SK-N-MC (cell line): ENCODE results near the gene RALGPS1.

Experiments
- DNase-seq: peaks from one replicate; pipeline ENCODE4 v3.0.0-alpha.2; 2011; ENCODE audit warnings: low read depth, low spot score
- H3K27ac ChIP-seq: fragments of 200-600 bp; sonication (generic); 2 replicates; pipeline ENCODE4 v1.5.1; 2016; ENCODE audit warnings: mixed run types
- H3K36me3 ChIP-seq: fragments of 200-600 bp; sonication (generic); 2 replicates; pipeline ENCODE4 v1.6.1; 2017; ENCODE audit warnings: antibody characterized with exemption, low read length, mixed read lengths; ENCODE audit not compliant: insufficient read depth
- H3K4me3 ChIP-seq: fragments of 200-600 bp; sonication (generic); 2 replicates; pipeline ENCODE4 v1.5.1; 2016
- H3K9ac ChIP-seq: fragments of 200-600 bp; sonication (generic); 2 replicates; pipeline ENCODE4 v1.8.0; 2017; ENCODE audit warnings: mixed run types, mixed read lengths; ENCODE audit not compliant: insufficient read length
- H3K9me3 ChIP-seq: fragments of 200-600 bp; sonication (generic); 2 replicates; pipeline ENCODE4 v1.6.1; 2017; ENCODE audit warnings: low read depth, mild to moderate bottlenecking, antibody characterized with exemption, low read length, moderate library complexity, mixed read lengths
- EZH2 ChIP-seq: fragments of 200-600 bp; sonication (generic); IDR thresholded peaks from one replicate; pipeline ENCODE4 v1.6.1; 2017; ENCODE audit warnings: antibody characterized with exemption
- FOXP2 ChIP-seq: optimal IDR thresholded peaks from 2 replicates; pipeline ENCODE3; 2011; ENCODE audit warnings: mild to moderate bottlenecking, moderate library complexity; ENCODE audit not compliant: insufficient read depth; ENCODE audit errors: extremely low read length, control extremely low read depth
- POLR2AphosphoS5 ChIP-seq: IDR thresholded peaks from 2 replicates; pipeline ENCODE4 v1.6.1; 2012; ENCODE audit warnings: mild to moderate bottlenecking, low read depth, low read length, borderline replicate concordance

Gene RALGPS1

DNA sequence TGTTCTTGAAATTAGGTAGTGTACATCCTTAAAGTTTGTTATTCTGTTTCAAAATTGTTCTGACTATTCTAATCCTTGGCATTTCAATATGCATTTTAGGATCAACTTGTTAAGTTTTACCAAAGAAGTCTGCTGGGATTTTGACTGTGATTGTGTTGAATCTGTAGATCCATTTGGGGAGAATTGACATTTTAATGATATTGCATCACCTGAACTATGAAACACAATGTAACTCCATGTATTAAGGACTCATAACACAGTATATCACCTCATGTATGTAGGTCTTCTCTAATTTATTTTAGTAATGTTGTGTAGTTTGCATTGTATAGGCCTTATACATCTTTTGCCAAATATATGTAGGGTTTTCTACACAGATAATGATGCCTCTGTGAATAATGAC lies 77.8 kb downstream of the RALGPS1 start:
- no peak for DNase-seq

DNA sequence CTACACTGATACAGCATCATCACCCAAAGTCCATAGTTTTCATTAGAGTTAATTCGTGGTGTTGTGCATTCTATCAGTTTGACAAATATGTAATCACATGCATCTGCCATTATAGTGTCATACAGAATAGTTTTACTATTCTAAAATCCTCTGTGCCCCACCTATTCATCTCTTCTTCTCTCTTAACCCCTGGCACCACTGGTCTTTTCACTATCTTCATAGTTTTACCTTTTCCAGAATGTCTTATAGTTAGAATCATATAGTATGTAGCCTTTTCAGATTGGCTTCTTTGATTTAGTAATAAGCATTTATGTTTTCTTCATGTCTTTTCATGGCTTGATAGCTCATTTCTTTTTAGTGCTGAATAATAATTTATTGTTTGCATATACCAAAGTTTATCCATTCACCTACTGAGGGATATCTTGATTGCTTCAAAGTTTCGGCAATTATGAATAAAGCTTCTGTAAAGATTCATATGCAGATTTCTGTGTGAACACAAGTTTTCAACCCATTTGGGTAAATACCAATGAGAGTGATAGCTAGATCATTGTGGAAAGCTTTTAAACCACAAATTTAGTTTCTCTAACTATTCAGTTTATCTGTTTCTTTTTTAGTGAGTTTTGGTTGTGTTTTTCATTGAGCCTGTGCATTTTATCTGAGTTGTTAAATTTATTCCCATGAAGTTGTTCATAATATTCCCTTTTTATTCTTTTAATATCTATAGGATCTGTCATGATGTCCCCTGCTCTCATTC lies 84.9 kb downstream of the RALGPS1 start:
- no peak for DNase-seq
- Histone ChIP-seq H3K4me3 (no peak overlapping the region), H3K27ac (no peak overlapping the region), H3K9ac (no peak overlapping the region), H3K36me3 (no peaks in the 10 kb centered on the region), H3K9me3 (no peaks in the 10 kb centered on the region)
- no peak for TF ChIP-seq FOXP2

More for the DNA sequence above, 77.8 kb downstream of the RALGPS1 start:
- Histone ChIP-seq H3K9me3 (no peaks in the 10 kb centered on the region), H3K36me3 (no peaks in the 10 kb centered on the region), H3K27ac (no peak overlapping the region), H3K9ac (no peak overlapping the region), H3K4me3 (no peak overlapping the region)
- TF ChIP-seq POLR2AphosphoS5 (no peak), FOXP2 (no peak), EZH2 (no peak)

DNA sequence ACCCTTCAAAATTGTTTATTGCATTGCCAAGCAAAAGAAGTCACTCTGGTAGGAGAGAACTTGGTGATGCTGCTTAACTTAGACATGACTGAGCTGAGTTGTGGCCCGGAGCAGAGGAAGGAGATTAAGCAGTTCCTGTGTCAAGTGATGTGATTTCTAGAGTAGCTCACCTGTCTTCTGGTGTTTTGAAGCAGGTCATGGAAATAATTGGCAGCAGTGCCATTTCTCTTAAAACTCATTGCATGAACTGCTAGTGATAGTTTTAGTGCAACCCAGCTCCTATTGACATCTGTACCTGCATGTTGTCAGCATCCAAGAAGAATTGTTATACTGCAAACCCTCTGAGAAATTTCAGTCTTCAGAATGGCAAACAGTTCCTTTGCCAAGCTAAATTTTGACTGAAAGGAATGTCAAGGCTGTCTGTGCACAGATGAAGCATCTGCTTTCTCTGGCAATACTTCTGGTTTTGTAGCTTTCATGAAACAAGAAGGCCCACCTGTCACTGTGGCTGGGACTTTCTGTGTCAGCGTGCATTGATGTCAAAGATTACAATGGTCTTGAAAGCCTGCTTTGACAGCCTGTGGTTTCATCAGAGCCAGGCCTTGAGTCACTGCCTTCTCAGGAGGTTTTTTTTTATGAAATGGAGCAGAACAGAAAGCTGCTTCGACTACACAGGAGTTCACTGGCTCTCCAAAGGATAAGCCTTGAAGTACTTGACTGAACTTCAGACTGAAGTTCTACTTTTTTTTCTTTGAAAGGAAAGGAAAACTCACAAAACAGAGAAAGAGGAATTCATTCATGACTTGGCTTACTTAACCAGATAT lies 90.6 kb downstream of the RALGPS1 start:
- DNase-seq, result no peak
- H3K4me3 ChIP-seq, result no peak overlapping the region
- no peak overlapping the region for H3K27ac ChIP-seq
- no peaks in the 10 kb centered on the region for H3K36me3 ChIP-seq
- TF ChIP-seq EZH2 (no peak), POLR2AphosphoS5 (no peak), FOXP2 (no peak)
- no peak overlapping the region for H3K9ac ChIP-seq
- no peaks in the 10 kb centered on the region for H3K9me3 ChIP-seq

DNA sequence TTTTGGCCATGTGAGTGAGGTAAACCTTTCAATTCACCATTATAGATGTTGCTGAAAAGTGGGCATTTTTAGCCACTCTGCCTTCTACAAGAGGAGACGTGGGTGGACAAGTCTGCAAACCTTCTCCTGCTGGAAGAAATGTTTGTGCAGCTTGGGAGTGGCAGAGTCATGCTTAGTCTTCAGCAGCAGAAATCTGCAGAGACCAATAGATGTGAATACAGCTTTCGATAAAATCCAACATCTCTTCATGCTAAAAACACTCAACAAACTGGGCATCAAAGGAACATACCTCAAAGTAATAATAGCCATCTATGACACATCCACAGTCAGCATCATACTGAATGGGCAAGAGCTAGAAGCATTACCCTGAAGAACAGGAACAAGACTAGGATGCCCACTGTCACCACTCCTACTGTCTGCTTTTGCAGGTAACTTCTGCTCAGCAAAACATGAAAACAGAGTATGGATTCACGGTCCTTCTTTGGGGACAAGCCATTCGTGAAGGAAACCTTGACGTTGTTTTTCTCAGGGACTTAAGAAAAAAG lies 91.3 kb downstream of the RALGPS1 start:
- no peak overlapping the region for H3K27ac ChIP-seq
- H3K9ac ChIP-seq, result no peak overlapping the region
- TF ChIP-seq EZH2 (no peak), POLR2AphosphoS5 (no peak)

DNA sequence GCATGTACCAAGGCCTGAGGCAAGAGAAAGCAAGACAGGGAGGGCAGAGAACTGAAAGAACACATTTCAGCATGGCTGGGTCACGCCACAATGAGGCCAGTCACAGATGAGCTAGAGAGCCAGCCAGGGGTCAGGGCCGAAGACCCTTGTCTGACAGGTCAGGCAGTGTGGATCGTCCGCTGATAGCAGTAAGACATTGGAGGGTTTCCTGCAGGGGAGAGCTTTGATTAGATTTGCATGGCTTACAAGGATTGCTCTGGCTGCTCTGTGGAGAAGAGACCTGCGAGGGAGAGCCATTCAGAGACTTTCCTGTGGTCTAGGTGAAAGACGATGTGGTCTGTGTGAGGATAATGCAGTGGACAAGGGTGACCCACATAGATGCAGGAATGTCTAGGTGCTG lies 93.1 kb downstream of the RALGPS1 start:
- Histone ChIP-seq H3K9me3 (no peaks in the 10 kb centered on the region), H3K4me3 (no peak overlapping the region), H3K9ac (no peak overlapping the region), H3K36me3 (no peaks in the 10 kb centered on the region), H3K27ac (no peak overlapping the region)
- DNase-seq, result no peak
- TF ChIP-seq POLR2AphosphoS5 (no peak), EZH2 (no peak), FOXP2 (no peak)

More for the DNA sequence above, 91.3 kb downstream of the RALGPS1 start:
- H3K36me3 ChIP-seq, result no peaks in the 10 kb centered on the region
- H3K4me3 ChIP-seq, result no peak overlapping the region
- H3K9me3 ChIP-seq, result no peaks in the 10 kb centered on the region
- no peak for DNase-seq

DNA sequence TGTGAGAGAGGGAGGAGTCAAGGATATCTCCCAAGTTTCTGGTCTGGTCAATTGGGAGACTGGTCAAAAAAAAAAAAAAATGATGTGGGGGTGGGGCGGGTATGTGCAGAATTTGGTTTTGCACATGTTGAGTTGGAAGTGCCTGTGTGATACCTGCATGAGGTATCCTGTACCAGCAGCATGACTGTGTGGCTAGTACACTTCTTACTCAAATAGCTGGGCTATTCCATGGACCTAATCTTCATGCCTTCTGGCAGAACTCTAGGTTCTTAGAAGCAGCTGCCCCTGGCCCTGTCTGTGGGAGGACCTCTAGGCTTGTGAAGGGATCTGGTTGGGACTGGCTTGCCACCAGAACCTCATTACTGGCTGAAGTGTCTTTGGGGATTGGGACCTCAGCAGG lies 93.5 kb downstream of the RALGPS1 start:
- no peaks in the 10 kb centered on the region for H3K9me3 ChIP-seq
- no peak overlapping the region for H3K27ac ChIP-seq
- H3K9ac ChIP-seq, result no peak overlapping the region
- no peak overlapping the region for H3K4me3 ChIP-seq
- no peak for TF ChIP-seq EZH2
- TF ChIP-seq FOXP2, result no peak
- TF ChIP-seq POLR2AphosphoS5, result no peak
- H3K36me3 ChIP-seq, result no peaks in the 10 kb centered on the region
- no peak for DNase-seq

DNA sequence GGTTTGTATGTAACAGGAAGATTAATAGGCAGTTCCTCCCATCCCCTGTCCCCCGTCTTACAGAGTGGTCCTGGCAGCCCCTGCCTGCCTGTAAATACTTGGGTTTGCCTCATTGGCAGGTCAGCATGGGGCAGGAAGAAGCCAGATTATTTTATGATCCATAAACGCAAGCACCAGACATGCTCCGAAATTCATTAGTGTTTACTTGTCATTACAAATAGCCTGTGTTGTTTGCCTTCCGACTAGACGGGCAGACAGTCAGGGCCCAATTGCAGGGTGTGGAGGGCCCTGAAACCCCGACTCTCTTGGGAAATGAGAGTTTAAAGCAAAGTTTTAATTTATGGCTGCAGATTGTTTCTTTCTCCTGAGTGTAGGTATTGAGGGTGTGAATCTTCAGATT lies 97.2 kb downstream of the RALGPS1 start:
- H3K9ac ChIP-seq, result no peak overlapping the region
- no peaks in the 10 kb centered on the region for H3K36me3 ChIP-seq
- H3K4me3 ChIP-seq, result no peak overlapping the region
- H3K27ac ChIP-seq, result no peak overlapping the region
- TF ChIP-seq POLR2AphosphoS5, result no peak
- DNase-seq, result no peak
- no peaks in the 10 kb centered on the region for H3K9me3 ChIP-seq

DNA sequence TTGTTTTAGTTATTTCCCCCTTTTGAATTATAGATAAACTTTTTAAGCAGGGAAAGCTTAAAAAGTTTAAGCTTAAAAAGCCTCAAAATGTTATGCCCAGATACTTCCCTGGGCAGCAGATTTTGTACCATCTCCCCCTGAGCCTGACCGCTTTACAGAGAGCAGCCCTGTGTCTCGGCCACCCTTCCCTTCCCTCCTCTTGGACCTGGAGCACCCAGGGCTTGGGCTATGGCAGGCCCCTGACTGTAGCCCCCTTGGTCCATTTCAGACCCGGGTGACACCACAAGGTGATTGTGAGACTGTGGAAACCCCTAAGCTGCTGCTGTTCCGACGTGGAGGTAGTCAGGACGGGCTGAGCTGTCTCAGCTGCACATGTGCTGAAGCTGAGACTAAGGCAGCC lies 97.7 kb downstream of the RALGPS1 start:
- H3K36me3 ChIP-seq, result no peaks in the 10 kb centered on the region
- H3K27ac ChIP-seq, result no peak overlapping the region

DNA sequence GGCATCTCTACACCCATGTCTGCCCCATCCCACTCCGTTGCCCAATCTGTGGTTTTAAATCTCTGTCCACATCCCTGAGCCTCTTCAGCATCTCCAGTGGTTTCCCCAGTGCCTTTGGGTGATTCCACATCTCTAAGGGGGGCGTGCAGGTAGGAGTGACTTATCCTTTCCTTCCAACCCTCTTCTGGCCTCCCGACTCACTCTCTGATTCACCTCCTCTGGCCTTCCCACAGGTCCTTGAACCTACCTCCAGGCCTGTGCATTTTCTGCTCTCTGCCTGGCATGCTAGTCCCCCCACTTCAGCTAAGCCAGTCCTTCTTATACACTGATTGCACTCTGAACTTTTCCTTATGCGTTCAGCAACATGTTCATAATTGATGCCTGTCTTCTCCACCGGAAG lies 99.0 kb downstream of the RALGPS1 start:
- no peak overlapping the region for H3K9ac ChIP-seq
- H3K36me3 ChIP-seq, result no peaks in the 10 kb centered on the region
- no peak for DNase-seq
- H3K4me3 ChIP-seq, result no peak overlapping the region
- H3K9me3 ChIP-seq, result no peaks in the 10 kb centered on the region
- no peak for TF ChIP-seq FOXP2
- TF ChIP-seq POLR2AphosphoS5, result no peak
- TF ChIP-seq EZH2, result no peak
- H3K27ac ChIP-seq, result no peak overlapping the region

More for the DNA sequence above, 97.7 kb downstream of the RALGPS1 start:
- no peak for DNase-seq
- TF ChIP-seq EZH2, result no peak
- TF ChIP-seq POLR2AphosphoS5, result no peak
- no peak for TF ChIP-seq FOXP2
- no peak overlapping the region for H3K9ac ChIP-seq
- no peak overlapping the region for H3K4me3 ChIP-seq
- no peaks in the 10 kb centered on the region for H3K9me3 ChIP-seq
